ENCODE measurements around the gene PPP4R4.

DNA sequence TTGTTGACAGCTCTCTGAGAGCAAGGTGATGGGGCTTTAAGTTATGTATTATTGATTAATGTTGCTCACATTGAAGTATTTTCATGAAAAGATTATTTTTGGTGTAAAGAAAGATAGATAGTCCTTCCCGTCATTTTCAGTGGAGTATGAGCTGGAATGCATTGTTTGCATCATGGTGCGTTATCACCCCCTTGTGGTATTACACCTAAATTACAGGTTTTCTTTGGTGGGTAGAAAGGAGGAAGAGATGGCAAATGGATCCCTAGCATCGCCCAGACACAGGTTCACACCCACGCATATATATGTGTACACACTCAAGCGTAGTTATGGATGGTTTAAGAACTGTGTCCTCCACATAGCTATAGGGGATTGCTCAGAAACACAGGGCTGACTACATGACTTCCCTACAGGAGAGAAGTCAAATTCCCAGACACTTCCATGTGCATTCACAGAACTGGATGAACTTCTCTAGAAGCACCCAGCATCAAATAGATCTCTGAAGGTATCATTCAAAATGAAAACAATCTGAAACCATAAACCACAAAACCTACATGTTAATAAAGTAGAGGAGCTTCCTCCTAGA lies 133.4 kb downstream of the PPP4R4 start:
- TF ChIP-seq CTCF (IDR thresholded peaks at IDR 0.05; ENCODE audit: borderline replicate concordance, extremely low read depth, low read length, poor library complexity, severe bottlenecking) (peak; percentile 52), EZH2 (IDR thresholded peaks at IDR 0.05; ENCODE audit: borderline replicate concordance, low read depth, low read length, severe bottlenecking) (no peak)

Measured in DND-41 (cell line).